Activated naive CD4-positive, alpha-beta T cell treated with anti-CD3 and anti-CD28 coated beads, Interleukin-2, amount 10 ng/mL, durations not matched to agents 7 days and 5 days (primary cell): Measurements from ENCODE around the gene SCUBE3.

Source experiments
- CTCF ChIA-PET: fragments of 350-600 bp; sonication (Branson Sonifier 250); formaldehyde crosslinking; loops from one replicate; lab custom pipeline; 2021; ENCODE audit warnings: antibody characterized with exemption; lab: Charles Lee
- DNase-seq: peaks from one replicate; pipeline ENCODE4 v3.0.0-alpha.2; 2020
- H3K27ac Mint-ChIP-seq: one replicate; pipeline ENCODE4 v1.8.0; 2021; ENCODE audit warnings: mild to moderate bottlenecking, moderate library complexity, mixed read lengths
- H3K27me3 Mint-ChIP-seq: one replicate; pipeline ENCODE4 v1.8.0; 2021; ENCODE audit warnings: mild to moderate bottlenecking, mixed read lengths
- H3K36me3 Mint-ChIP-seq: one replicate; pipeline ENCODE4 v1.8.0; 2021; ENCODE audit warnings: mixed read lengths
- H3K4me1 Mint-ChIP-seq: one replicate; pipeline ENCODE4 v1.8.0; 2021; ENCODE audit warnings: mixed read lengths
- H3K4me3 Mint-ChIP-seq: one replicate; pipeline ENCODE4 v1.8.0; 2021; ENCODE audit warnings: mild to moderate bottlenecking, moderate library complexity, mixed read lengths
- H3K9me3 Mint-ChIP-seq: one replicate; pipeline ENCODE4 v1.8.0; 2021; ENCODE audit warnings: mixed read lengths

Gene SCUBE3

DNA sequence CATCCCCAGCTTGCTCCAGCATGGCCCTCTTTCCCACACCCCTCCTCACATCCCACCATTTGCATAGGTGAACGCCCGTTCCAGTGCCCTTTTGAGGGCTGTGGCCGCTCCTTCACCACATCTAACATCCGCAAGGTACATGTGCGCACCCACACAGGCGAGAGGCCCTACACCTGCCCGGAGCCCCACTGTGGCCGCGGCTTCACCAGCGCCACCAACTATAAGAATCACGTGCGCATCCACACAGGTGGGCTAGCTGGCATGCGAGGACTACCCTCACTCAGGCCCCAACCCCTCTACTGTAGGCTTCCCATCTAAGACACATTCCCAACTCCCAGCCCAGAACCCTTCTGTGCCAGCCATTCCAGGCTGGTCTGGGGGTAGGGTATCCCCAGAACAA, 77.7 kb downstream of the SCUBE3 start:
- DNase-seq, result no peak
- Mint-ChIP-seq H3K27ac (peak overlapping the region; percentile 67), H3K27me3 (no peaks in the 10 kb centered on the region), H3K36me3 (peaks cover 30% of the 10 kb centered on the region), H3K4me3 (no peak overlapping the region), H3K4me1 (peaks cover 2% of the 10 kb centered on the region), H3K9me3 (no peaks in the 10 kb centered on the region)
- CTCF ChIA-PET, result interaction anchor here (1.5 kb wide), 1 partner anchor 36 kb away, joined by 6 read pairs; no protein-coding TSS in a partner anchor

GRCh38 chr6:35292494-35292893, 78.7 kb downstream of the SCUBE3 start:
- DNase-seq, result no peak
- Mint-ChIP-seq H3K4me3 (no peak overlapping the region), H3K4me1 (peaks cover 12% of the 10 kb centered on the region), H3K36me3 (peaks cover 29% of the 10 kb centered on the region), H3K27me3 (no peaks in the 10 kb centered on the region), H3K9me3 (no peaks in the 10 kb centered on the region), H3K27ac (no peak overlapping the region)
- CTCF ChIA-PET, result interaction anchor here (1.0 to 8.6 kb wide), 11 partner anchors 9 to 444 kb away, joined by 3 to 113 read pairs (median 7); partner anchors contain the start of genes FANCE and RPL10A

DNA sequence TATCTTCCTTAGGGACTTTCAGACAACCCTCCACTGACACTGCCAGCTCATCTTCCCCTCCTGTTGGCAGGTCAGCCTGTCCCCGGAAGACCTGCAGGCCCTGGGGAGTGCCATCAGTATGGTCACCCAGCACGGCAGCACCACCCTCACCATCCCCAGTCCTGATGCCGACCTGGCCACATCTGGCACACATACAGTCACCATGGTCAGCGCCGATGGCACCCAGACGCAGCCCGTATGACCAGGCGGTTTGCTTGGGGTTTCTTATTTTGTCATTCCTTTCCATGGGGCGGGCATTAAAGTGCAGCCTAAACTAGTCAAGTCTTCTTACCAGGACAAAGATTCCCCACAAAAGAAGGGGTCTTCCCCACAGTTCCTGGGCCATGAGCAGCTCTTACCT, 79.9 kb downstream of the SCUBE3 start:
- Mint-ChIP-seq H3K27me3 (no peaks in the 10 kb centered on the region), H3K9me3 (no peaks in the 10 kb centered on the region), H3K4me3 (no peak overlapping the region), H3K27ac (no peak overlapping the region), H3K4me1 (peaks cover 14% of the 10 kb centered on the region), H3K36me3 (peaks cover 25% of the 10 kb centered on the region)
- CTCF ChIA-PET, result interaction anchor here (0.5 to 8.6 kb wide), 20 partner anchors 10 to 444 kb away, joined by 3 to 113 read pairs (median 4); partner anchors contain the start of genes FANCE, PPARD and RPL10A
- DNase-seq, result no peak

- DNase-seq, result peak; percentile 68
- peak overlapping the region; percentile 19 for H3K27ac Mint-ChIP-seq
- H3K4me1 Mint-ChIP-seq, result peaks cover 20% of the 10 kb centered on the region
Observed at GRCh38 chr6:35294308-35294945, 80.7 kb downstream of the SCUBE3 start.

DNA sequence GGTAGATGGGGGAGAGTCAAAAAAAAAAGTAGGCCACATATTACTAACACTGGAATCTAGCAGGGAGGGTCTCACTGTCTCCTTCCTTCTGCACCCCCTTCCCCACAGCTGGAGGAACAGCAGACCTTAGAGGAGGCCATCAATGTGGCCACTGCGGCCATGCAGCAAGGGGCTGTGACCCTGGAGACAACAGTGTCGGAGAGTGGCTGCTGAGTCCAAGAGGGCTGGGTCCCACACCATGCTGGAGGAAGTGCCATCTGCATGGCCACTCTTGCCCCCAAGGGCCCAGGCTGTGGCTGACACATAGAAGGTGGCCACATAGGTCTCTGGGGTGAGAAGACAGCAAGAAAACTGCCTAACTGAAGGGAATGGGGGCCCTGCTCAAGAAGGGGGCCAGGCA, 81.3 kb downstream of the SCUBE3 start:
- Mint-ChIP-seq H3K4me1 (peaks cover 26% of the 10 kb centered on the region), H3K36me3 (peaks cover 36% of the 10 kb centered on the region), H3K4me3 (no peak overlapping the region), H3K27ac (no peak overlapping the region), H3K9me3 (no peaks in the 10 kb centered on the region), H3K27me3 (no peaks in the 10 kb centered on the region)
- no peak for DNase-seq
- CTCF ChIA-PET, result interaction anchor here (1.1 to 8.6 kb wide), 7 partner anchors 15 to 257 kb away, joined by 3 to 174 read pairs (median 57); partner anchors contain the start of genes FANCE, PPARD and RPL10A

More at GRCh38 chr6:35294308-35294945, 80.7 kb downstream of the SCUBE3 start:
- Mint-ChIP-seq H3K27me3 (no peaks in the 10 kb centered on the region), H3K4me3 (no peak overlapping the region), H3K36me3 (peaks cover 31% of the 10 kb centered on the region), H3K9me3 (no peaks in the 10 kb centered on the region)
- CTCF ChIA-PET, result interaction anchor here (0.6 to 8.6 kb wide), 20 partner anchors 11 to 443 kb away, joined by 3 to 174 read pairs (median 4); partner anchors contain the start of genes FANCE, PPARD and RPL10A

DNA sequence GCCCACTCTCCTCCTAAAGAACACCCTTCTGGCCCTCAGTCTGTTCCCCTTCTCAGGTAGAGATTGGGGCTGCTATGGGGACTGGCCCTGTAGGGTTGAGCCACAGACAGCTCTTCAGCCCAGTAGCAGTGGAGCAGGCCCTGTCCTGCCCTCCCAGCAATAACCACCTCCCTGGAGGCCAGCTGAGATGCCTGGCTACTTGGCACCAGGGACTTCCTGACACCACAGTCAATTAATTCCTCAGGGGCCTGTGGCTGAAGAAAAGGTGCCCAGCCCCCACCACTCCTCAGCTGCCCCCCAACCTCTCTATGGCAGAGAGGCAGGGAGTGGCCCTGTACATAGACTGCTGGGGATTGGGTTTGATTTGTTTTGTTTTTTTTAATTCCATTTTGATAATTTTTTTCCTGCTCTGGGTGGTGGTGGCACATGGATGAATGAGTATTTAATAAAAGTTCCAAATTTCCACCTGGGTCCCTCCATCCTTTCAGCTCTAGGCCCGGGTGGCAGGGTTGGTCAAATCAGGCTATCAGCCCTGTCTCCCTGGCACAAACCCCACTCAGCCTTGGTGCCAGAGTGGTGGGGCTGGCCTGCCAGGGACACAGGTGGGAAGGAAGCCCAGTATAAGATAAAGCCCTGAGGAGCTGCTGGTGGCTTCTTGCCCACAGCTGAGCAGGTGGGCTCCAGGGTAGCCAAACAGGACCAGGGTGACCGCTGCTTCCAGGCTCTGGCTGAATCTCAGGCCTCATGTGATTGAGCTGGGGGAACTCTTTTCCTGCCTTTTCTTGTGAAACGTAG, 82.0 kb downstream of the SCUBE3 start:
- Mint-ChIP-seq H3K27ac (no peak overlapping the region), H3K4me3 (no peak overlapping the region), H3K9me3 (no peaks in the 10 kb centered on the region), H3K36me3 (peaks cover 43% of the 10 kb centered on the region), H3K4me1 (peaks cover 33% of the 10 kb centered on the region), H3K27me3 (no peaks in the 10 kb centered on the region)
- no peak for DNase-seq
- CTCF ChIA-PET, result interaction anchor here (0.6 to 8.6 kb wide), 17 partner anchors 9 to 737 kb away, joined by 3 to 174 read pairs (median 6); partner anchors contain the start of genes FANCE, PPARD and RPL10A

DNA sequence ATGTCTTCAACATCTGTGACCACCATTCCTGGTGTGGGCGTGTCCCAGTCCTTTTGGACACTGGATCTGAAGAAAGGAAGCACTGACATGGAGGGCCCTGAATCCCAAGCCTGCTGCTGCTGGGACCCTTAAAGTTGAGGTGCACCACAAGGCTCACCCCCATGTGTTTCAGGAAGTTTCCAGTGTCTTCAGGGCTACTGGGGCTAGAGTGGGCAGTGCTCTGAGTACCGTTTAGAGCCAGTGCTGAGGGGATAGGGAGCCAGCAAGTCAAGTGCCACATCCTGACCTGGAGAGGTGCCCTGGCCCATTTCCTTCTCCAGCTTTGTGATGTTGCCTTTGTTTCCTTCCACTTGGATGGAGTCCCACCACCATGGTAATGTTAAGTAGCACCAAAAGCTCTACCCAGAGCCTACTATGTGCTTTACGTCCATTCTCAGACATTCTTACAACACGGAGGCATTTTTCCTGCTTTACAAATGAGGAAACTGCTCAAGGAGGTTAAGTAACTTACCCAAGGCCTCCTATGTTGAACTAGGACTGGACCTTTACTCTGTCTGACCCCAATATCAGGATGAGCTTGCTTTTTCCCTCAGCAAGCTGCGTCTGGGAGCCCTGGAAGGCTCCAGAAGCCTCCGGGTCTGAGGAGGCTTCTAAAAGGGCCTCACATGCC, 83.3 kb downstream of the SCUBE3 start:
- no peak for DNase-seq
- CTCF ChIA-PET, result interaction anchor here (0.6 to 8.6 kb wide), 22 partner anchors 9 to 439 kb away, joined by 3 to 174 read pairs (median 4); partner anchors contain the start of genes FANCE, PPARD and RPL10A
- H3K36me3 Mint-ChIP-seq, result peaks cover 38% of the 10 kb centered on the region
- H3K4me1 Mint-ChIP-seq, result peaks cover 46% of the 10 kb centered on the region
- no peaks in the 10 kb centered on the region for H3K9me3 Mint-ChIP-seq
- peak overlapping the region; percentile 88 for H3K27ac Mint-ChIP-seq
- H3K27me3 Mint-ChIP-seq, result no peaks in the 10 kb centered on the region
- peak overlapping the region; percentile 88 for H3K4me3 Mint-ChIP-seq

- Mint-ChIP-seq H3K27me3 (no peaks in the 10 kb centered on the region), H3K36me3 (peaks cover 44% of the 10 kb centered on the region), H3K4me1 (peaks cover 54% of the 10 kb centered on the region), H3K9me3 (no peaks in the 10 kb centered on the region), H3K27ac (peak within 1 kb of the TSS; percentile 97), H3K4me3 (peak within 1 kb of the TSS; percentile 88)
- CTCF ChIA-PET, result interaction anchor here (0.6 to 8.6 kb wide), 20 partner anchors 9 to 438 kb away, joined by 3 to 174 read pairs (median 4); partner anchors contain the start of genes FANCE, PPARD and RPL10A
- peak; percentile 94 for DNase-seq
Observed at GRCh38 chr6:35297601-35298481, 84.1 kb downstream of the SCUBE3 start, which contains the start of gene DEF6. DEF6 (plus strand) TSS chr6:35297818; CDS start chr6:35297857, 39 bp downstream.

DNA sequence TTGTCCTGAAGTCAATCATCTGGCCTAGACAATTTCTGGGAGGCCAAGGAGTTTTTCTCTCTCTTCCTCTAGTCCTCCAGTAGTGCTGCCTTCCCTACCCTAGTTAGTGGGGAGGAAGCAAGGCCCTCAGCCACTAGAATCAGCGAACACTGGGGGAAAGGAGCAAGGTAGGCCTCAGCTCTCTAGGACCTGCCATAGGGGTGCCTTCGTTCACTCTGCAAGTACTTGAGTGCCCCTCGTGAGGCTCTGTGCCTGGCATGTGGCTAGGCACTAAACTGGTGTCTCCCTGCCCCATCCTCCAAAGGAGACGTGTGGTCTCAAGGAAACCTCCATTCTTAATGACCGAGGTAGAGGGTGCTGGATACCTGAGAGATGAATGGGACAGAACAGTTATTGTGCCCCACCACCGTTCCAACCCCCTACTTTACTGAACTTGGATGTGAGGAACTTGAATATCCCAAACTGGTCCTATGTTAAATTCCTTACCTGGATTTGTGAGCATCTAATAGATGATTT, 84.9 kb downstream of the SCUBE3 start:
- H3K4me1 Mint-ChIP-seq, result peaks cover 62% of the 10 kb centered on the region
- H3K4me3 Mint-ChIP-seq, result peak overlapping the region; percentile 88
- peak; percentile 40 for DNase-seq
- H3K27ac Mint-ChIP-seq, result peak overlapping the region; percentile 97
- no peaks in the 10 kb centered on the region for H3K27me3 Mint-ChIP-seq
- CTCF ChIA-PET, result interaction anchor here (0.7 to 8.6 kb wide), 6 partner anchors 11 to 168 kb away, joined by 3 to 174 read pairs (median 59); partner anchors contain the start of genes FANCE, PPARD and RPL10A
- H3K9me3 Mint-ChIP-seq, result no peaks in the 10 kb centered on the region
- H3K36me3 Mint-ChIP-seq, result peaks cover 52% of the 10 kb centered on the region

DNA sequence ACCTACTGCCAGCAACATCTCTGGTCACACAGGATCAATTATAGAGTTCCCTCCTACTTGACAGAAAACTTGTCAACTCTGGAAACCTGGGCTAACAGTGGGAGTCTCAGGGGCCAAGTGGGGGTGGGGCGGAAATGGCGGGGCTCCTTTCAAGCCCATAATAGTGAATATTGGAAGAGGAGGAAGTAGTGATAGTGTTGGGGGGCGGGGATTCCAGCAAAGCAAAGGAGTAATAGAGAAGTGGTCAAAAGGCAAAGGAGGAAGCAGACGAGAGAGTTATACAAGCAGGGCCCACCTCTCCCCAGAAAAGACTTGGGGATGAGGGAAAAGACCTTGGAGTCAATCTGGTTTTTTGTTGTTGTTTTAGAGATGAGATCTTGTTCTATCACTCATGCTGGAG, 85.9 kb downstream of the SCUBE3 start:
- DNase-seq, result peak; percentile 62
- Mint-ChIP-seq H3K27me3 (no peaks in the 10 kb centered on the region), H3K9me3 (no peaks in the 10 kb centered on the region), H3K36me3 (peaks cover 57% of the 10 kb centered on the region), H3K4me3 (peak overlapping the region; percentile 88), H3K4me1 (peaks cover 69% of the 10 kb centered on the region), H3K27ac (peak overlapping the region; percentile 97)
- CTCF ChIA-PET, result interaction anchor here (7.2 to 8.6 kb wide), 4 partner anchors 10 to 167 kb away, joined by 57 to 174 read pairs (median 87); partner anchors contain the start of genes FANCE and RPL10A

- CTCF ChIA-PET, result interaction anchor here (1.1 to 7.5 kb wide), 5 partner anchors 9 to 166 kb away, joined by 3 to 174 read pairs (median 57); partner anchors contain the start of gene RPL10A
- Mint-ChIP-seq H3K4me3 (peak overlapping the region; percentile 88), H3K27ac (peak overlapping the region; percentile 97), H3K4me1 (peaks cover 76% of the 10 kb centered on the region), H3K9me3 (no peaks in the 10 kb centered on the region), H3K27me3 (no peaks in the 10 kb centered on the region), H3K36me3 (peaks cover 55% of the 10 kb centered on the region)
- DNase-seq, result peak; percentile 60
Observed at GRCh38 chr6:35300848-35301247, 87.1 kb downstream of the SCUBE3 start.
